Measurements from ENCODE around the gene AMBN.

Gene AMBN, protein sequence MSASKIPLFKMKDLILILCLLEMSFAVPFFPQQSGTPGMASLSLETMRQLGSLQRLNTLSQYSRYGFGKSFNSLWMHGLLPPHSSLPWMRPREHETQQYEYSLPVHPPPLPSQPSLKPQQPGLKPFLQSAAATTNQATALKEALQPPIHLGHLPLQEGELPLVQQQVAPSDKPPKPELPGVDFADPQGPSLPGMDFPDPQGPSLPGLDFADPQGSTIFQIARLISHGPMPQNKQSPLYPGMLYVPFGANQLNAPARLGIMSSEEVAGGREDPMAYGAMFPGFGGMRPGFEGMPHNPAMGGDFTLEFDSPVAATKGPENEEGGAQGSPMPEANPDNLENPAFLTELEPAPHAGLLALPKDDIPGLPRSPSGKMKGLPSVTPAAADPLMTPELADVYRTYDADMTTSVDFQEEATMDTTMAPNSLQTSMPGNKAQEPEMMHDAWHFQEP

DNA sequence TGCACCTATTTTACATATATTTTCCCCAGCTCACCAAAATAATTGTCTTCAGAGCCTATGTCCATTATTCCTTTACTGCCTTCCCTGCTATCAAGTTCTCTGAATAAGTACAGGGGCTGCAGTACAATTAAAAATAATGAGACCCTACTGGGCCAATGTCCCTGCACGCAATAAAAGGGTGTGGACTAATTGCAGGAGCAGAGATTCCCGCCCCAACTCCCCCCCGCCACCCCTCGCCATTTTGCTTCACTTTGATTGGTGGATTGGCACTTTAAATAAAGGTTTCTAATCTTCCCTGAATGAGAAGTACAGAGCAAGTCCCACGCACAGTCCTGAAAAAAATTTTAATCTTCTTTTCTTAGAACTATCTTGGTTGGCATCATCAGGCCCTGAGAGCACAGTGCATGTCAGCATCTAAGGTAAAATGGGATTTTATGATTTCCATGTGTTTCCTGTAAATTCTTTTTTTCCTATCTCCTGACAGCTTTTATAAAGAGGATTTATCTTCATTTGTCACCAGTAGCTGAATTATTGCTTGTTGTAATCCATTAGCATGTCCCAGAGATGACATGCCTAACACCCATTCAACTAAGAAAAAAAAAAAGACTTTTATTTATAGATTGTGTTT is at the start of gene AMBN:
TSS of gene AMBN (plus strand) at position 302 of the 628 bp plus-strand sequence. CDS start at position 405, 103 bp downstream.
- no peak within 1 kb of the TSS for H3K27ac ChIP-seq (ENCODE audit: poor library complexity, severe bottlenecking)
- no peak for ATAC-seq (ENCODE audit: low read depth)
- H3K36me3 ChIP-seq (ENCODE audit: low read depth) = no peaks in the 10 kb centered on the region
- no peaks in the 10 kb centered on the region for H3K4me1 ChIP-seq (ENCODE audit: insufficient read depth, poor library complexity, severe bottlenecking)
- no peak within 1 kb of the TSS for H3K4me3 ChIP-seq (ENCODE audit: severe bottlenecking)
- no peaks in the 10 kb centered on the region for H3K27me3 ChIP-seq (ENCODE audit: insufficient read depth, poor library complexity, severe bottlenecking)
- TF ChIP-seq CTCF (IDR thresholded peaks at IDR 0.05; ENCODE audit: poor library complexity, severe bottlenecking) = no peak
- DNase-seq (ENCODE audit: low spot score) = no peak
- no peaks in the 10 kb centered on the region for H3K9me3 ChIP-seq (ENCODE audit: severe bottlenecking)

- peaks cover 4% of the 10 kb centered on the region for H3K4me1 ChIP-seq (ENCODE audit: insufficient read depth, poor library complexity, severe bottlenecking)
- ATAC-seq (ENCODE audit: low read depth) (peak; percentile 65), DNase-seq (ENCODE audit: low spot score) (no peak)
- no peaks in the 10 kb centered on the region for H3K27me3 ChIP-seq (ENCODE audit: insufficient read depth, poor library complexity, severe bottlenecking)
- no peak overlapping the region for H3K27ac ChIP-seq (ENCODE audit: poor library complexity, severe bottlenecking)
- no peaks in the 10 kb centered on the region for H3K9me3 ChIP-seq (ENCODE audit: severe bottlenecking)
- no peaks in the 10 kb centered on the region for H3K36me3 ChIP-seq (ENCODE audit: low read depth)
- H3K4me3 ChIP-seq (ENCODE audit: severe bottlenecking) = no peak overlapping the region
- peak; percentile 82 for TF ChIP-seq CTCF (IDR thresholded peaks at IDR 0.05; ENCODE audit: poor library complexity, severe bottlenecking)
Measured at GRCh38 chr4:70544279-70544868, 47.7 kb upstream of the AMBN start.

DNA sequence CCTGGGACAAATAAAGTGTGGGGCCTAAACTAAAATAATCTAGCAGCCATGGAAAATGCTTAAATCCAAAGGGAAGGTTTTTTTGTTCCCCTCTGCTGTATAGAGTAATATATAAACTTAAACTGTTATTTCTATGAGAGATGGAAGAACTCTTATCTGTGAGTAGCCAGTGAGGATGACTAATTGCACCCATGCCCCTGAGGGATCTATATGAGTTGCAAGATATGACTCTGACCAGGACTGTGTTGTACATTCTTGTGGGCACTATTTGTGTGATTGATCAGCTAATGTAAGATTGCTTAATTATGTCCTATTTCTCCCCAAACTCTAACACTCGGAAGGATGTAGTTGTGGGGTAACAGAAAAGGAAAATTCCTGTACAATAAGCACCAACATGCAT is 35.2 kb upstream of the AMBN start:
- no peak overlapping the region for H3K4me3 ChIP-seq (ENCODE audit: severe bottlenecking)
- no peak overlapping the region for H3K27ac ChIP-seq (ENCODE audit: poor library complexity, severe bottlenecking)
- H3K4me1 ChIP-seq (ENCODE audit: insufficient read depth, poor library complexity, severe bottlenecking) = no peaks in the 10 kb centered on the region
- no peaks in the 10 kb centered on the region for H3K9me3 ChIP-seq (ENCODE audit: severe bottlenecking)
- no peak for DNase-seq (ENCODE audit: low spot score)
- TF ChIP-seq CTCF (IDR thresholded peaks at IDR 0.05; ENCODE audit: poor library complexity, severe bottlenecking) = no peak
- H3K27me3 ChIP-seq (ENCODE audit: insufficient read depth, poor library complexity, severe bottlenecking) = no peaks in the 10 kb centered on the region
- peak; percentile 53; the same call in 1 of the 3 replicates for ATAC-seq (ENCODE audit: low read depth)
- H3K36me3 ChIP-seq (ENCODE audit: low read depth) = no peaks in the 10 kb centered on the region

DNA sequence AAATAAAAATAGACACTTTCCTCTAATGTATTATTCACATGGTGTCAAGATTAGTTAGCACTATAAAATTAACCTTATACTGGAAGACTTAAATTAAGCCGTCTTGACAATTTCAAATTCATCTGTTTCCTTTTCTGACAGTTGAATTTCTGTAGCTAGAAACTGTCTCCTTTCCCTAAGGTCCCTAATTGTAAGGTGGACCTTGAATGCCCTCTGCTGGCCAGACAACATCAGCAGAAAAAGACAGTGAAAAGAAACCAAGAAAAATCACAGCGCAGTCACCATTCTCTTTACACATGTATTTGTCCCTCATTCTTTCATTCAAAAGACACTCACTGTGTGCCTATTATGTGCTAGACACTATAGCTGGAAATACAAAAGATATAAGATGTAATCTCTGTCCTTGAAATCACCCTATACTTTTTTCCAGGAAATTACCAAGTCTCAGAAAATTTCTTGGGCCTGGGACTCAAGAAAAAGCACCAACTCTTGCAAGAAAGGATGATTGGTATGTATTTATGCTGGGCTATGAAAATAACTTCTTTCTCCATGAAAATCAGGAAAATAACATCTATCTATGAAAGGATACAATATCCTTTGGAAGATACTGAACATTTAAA is 32.7 kb upstream of the AMBN start:
- H3K27me3 ChIP-seq (ENCODE audit: insufficient read depth, poor library complexity, severe bottlenecking) = no peaks in the 10 kb centered on the region
- peak; percentile 46; the same call in 2 of the 3 replicates for ATAC-seq (ENCODE audit: low read depth)
- peak; percentile 92 for TF ChIP-seq CTCF (IDR thresholded peaks at IDR 0.05; ENCODE audit: poor library complexity, severe bottlenecking)

More for the DNA sequence above, 32.7 kb upstream of the AMBN start:
- Histone ChIP-seq H3K4me3 (ENCODE audit: severe bottlenecking) (no peak overlapping the region), H3K36me3 (ENCODE audit: low read depth) (no peaks in the 10 kb centered on the region), H3K27ac (ENCODE audit: poor library complexity, severe bottlenecking) (no peak overlapping the region), H3K9me3 (ENCODE audit: severe bottlenecking) (no peaks in the 10 kb centered on the region), H3K4me1 (ENCODE audit: insufficient read depth, poor library complexity, severe bottlenecking) (no peaks in the 10 kb centered on the region)
- DNase-seq (ENCODE audit: low spot score) = no peak

Measured in RWPE2 (cell line).